Measurements from ENCODE around the gene MUC4. TPM values are rescaled to one million over a fixed set of nuclear protein-coding genes. Genes with fewer than 3 reads are reported as not detected.
A peak's percentile ranks its signal among the peaks of the same experiment; 100 is the strongest.
"Not testable (repeated sequence)": the region's sequence is repeated elsewhere in the genome, so short reads cannot be mapped to it uniquely, and the experiment has no call there.

MUC4 gene
- total and polyA plus RNA-seq, 8 donors: 0.04 to 0.59 (median 0.14) TPM

- Histone ChIP-seq H3K27ac (no peak overlapping the region), H3K36me3 (no peaks in the 10 kb centered on the region), H3K27me3 (no peaks in the 10 kb centered on the region), H3K9me3 (no peaks in the 10 kb centered on the region), H3K4me1 (peaks cover 0 to 3% (median 0%) of the 10 kb centered on the region in 3 donors), H3K4me3 (no peak overlapping the region)
- 85 to 90% methylated on average over 9 of the region's 9 CpGs for WGBS, 2 donors
- TF ChIP-seq CTCF (IDR thresholded peaks at IDR 0.05): no peak
- no peak for ATAC-seq
- peak in 1 of 6 donors; percentile 45 for DNase-seq
- no peak for FAIRE-seq
- intact Hi-C loops (cut with DNase I): no loop called here
Observed at GRCh38 chr3:195746751-195747150, 65.0 kb downstream of the MUC4 start.

- WGBS, 2 donors: 73 to 74% methylated on average over 8 of the region's 8 CpGs
- no peak for ATAC-seq
- Histone ChIP-seq H3K27ac (no peak overlapping the region), H3K27me3 (no peaks in the 10 kb centered on the region), H3K4me1 (peaks cover 0 to 3% (median 0%) of the 10 kb centered on the region in 3 donors), H3K36me3 (no peaks in the 10 kb centered on the region), H3K4me3 (no peak overlapping the region), H3K9me3 (no peaks in the 10 kb centered on the region)
- no peak for TF ChIP-seq CTCF (IDR thresholded peaks at IDR 0.05)
- no peak for DNase-seq
- FAIRE-seq: no peak
- intact Hi-C loops (cut with DNase I): no loop called here
Observed at GRCh38 chr3:195746346-195746745, 65.4 kb downstream of the MUC4 start.

GRCh38 chr3:195744437-195744836, 67.3 kb downstream of the MUC4 start:
- intact Hi-C loops (cut with DNase I): no loop called here
- Histone ChIP-seq H3K27ac (no peak overlapping the region), H3K9me3 (no peaks in the 10 kb centered on the region), H3K36me3 (no peaks in the 10 kb centered on the region), H3K27me3 (no peaks in the 10 kb centered on the region), H3K4me3 (no peak overlapping the region), H3K4me1 (peaks cover 0 to 3% (median 0%) of the 10 kb centered on the region in 3 donors)
- no peak for DNase-seq
- ATAC-seq: no peak
- 61 to 71% methylated on average over 4 of the region's 4 CpGs for WGBS, 2 donors
- no peak for FAIRE-seq
- no peak for TF ChIP-seq CTCF (IDR thresholded peaks at IDR 0.05)

GRCh38 chr3:195739561-195740111, 72.1 kb downstream of the MUC4 start:
- H3K36me3 ChIP-seq: no peaks in the 10 kb centered on the region
- H3K9me3 ChIP-seq: no peaks in the 10 kb centered on the region
- 73 to 87% methylated on average over 12 to 13 of the region's 13 CpGs for WGBS, 2 donors
- no peak overlapping the region for H3K27ac ChIP-seq
- no peaks in the 10 kb centered on the region for H3K27me3 ChIP-seq
- DNase-seq: peak in 1 of 6 donors; percentile 43
- TF ChIP-seq CTCF (IDR thresholded peaks at IDR 0.05): no peak
- FAIRE-seq: no peak
- no peak overlapping the region for H3K4me3 ChIP-seq
- no peaks in the 10 kb centered on the region for H3K4me1 ChIP-seq
- ATAC-seq: no peak
- intact Hi-C loops (cut with DNase I): no loop called here

GRCh38 chr3:195738274-195739044, 73.3 kb downstream of the MUC4 start:
- FAIRE-seq (no peak), ATAC-seq (no peak), DNase-seq (peak in 1 of 6 donors; percentile 30)
- H3K27me3 ChIP-seq: no peaks in the 10 kb centered on the region
- no peak overlapping the region for H3K27ac ChIP-seq
- WGBS, 2 donors: 80 to 85% methylated on average over 14 of the region's 14 CpGs
- no peak for TF ChIP-seq CTCF (IDR thresholded peaks at IDR 0.05)
- H3K9me3 ChIP-seq: no peaks in the 10 kb centered on the region
- no peak overlapping the region for H3K4me3 ChIP-seq
- H3K36me3 ChIP-seq: peaks cover 0 to 1% (median 0%) of the 10 kb centered on the region in 3 donors
- H3K4me1 ChIP-seq: no peaks in the 10 kb centered on the region
- intact Hi-C loops (cut with DNase I): no loop called here

GRCh38 chr3:195737782-195738181, 73.9 kb downstream of the MUC4 start:
- H3K4me1 ChIP-seq; H3K27ac ChIP-seq; DNase-seq; intact Hi-C loops (cut with DNase I); FAIRE-seq; H3K4me3 ChIP-seq; H3K36me3 ChIP-seq; H3K9me3 ChIP-seq; ATAC-seq; H3K27me3 ChIP-seq: not testable (repeated sequence)
- 84 to 89% methylated on average over 6 of the region's 6 CpGs for WGBS, 2 donors
